Stimulated activated CD4-positive, alpha-beta T cell treated with anti-CD3 and anti-CD28 coated beads, Interleukin-2, amount 100 ng/mL, for 24 hours (primary cell): ENCODE results near the gene MAPK8IP2.
"Not testable (repeated sequence)": the region's sequence is repeated elsewhere in the genome, so short reads cannot be mapped to it uniquely, and the experiment has no call there.

Source experiments
- DNase-seq, 2 donors: peaks; one replicate each; pipeline ENCODE4 v3.0.0-alpha.2; 2020

MAPK8IP2 gene

DNA sequence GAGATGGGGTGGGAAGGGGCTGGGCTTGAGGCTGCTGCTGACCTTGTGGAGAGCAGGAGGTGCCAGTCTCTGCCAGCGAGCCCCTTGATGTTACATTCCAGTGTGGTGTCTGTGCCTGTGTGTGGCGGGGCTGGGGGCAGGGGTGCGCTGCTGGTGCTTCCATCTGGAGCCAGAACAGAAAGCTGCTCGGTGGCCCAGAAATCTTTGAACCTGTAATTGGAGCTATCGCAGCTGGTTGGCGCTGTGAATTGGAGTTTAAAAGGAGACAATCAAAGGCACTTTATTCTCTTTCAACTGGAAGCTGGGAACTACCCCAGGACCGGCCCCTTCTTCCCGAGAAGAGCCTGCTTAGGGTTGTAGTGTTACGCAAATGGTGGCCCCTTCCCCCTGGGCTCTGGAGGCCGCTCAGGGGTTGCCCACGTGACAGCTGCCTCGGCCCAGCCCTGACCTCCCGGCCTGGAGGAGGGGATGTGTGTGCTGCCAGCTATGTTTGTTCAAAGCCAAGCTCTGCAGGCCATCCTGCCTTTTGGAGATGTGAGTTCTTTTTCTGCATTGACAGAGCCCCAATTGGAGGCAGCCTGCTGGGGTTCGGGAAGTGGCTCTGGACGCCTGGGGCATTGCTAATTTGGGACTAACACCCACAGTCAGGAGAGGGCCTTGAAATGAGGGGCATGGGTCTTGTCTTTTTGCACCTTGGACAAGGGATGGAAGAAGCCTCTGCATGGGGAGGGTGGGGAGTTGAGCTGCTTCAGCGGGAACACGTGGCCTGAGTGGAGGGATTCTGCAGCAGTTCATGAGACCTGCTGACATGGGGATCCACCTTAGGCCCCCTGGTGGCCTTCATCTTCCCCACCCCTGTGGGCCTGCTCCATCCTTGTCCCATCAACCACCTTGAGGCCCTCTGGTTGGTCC lies 41.4 kb downstream of the MAPK8IP2 start:
- DNase-seq, result no peak

GRCh38 chr22:50643021-50643820 lies 42.6 kb downstream of the MAPK8IP2 start:
- not testable (repeated sequence) for DNase-seq

DNA sequence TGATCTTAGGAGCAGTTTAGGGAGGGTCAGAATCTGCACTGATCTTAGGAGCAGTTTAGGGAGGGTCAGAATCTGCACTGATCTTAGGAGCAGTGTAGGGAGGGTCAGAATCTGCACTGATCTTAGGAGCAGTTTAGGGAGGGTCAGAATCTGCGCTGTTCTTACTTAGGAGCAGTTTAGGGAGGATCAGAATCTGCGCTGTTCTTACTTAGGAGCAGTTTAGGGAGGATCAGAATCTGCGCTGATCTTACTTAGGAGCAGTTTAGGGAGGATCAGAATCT lies 43.2 kb downstream of the MAPK8IP2 start:
- not testable (repeated sequence) for DNase-seq

DNA sequence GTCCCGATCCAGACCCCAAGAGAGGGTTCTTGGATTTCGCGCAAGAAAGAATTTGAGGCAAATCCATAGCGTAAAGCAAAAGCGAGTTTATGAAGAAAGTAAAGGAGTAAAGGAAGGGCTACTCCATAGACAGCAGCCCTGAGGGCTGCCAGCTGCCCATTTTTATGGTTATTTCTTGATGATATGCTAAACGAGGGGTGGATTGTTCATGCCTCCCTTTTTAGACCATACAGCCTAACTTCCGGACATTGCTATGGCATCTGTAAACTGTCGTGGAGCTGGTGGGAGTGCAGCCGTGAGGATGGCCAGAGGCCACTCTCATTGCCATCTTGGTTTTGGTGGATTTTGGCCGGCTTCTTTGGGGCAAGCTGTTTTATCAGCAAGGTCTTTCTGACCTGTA lies 52.7 kb downstream of the MAPK8IP2 start:
- DNase-seq, result no peak

DNA sequence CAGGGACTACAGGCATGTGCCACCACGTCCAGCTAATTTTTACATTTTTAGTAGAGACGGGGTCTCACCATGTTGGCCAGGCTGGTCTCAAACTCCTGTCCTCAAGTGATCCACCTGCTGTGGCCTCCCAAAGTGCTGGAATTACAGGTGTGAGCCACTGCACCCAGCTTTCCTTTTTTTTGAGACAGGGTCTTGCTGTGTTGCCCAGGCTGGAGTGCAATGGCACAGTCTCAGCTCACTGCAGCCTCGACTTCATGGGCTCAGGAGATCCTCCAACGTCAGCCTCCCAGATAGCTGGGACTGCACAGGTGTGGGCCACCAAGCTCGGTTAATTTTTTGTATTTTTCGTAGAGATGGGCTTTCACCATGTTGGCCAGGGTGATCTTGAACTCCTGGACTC lies 54.1 kb downstream of the MAPK8IP2 start:
- DNase-seq, result not testable (repeated sequence)

DNA sequence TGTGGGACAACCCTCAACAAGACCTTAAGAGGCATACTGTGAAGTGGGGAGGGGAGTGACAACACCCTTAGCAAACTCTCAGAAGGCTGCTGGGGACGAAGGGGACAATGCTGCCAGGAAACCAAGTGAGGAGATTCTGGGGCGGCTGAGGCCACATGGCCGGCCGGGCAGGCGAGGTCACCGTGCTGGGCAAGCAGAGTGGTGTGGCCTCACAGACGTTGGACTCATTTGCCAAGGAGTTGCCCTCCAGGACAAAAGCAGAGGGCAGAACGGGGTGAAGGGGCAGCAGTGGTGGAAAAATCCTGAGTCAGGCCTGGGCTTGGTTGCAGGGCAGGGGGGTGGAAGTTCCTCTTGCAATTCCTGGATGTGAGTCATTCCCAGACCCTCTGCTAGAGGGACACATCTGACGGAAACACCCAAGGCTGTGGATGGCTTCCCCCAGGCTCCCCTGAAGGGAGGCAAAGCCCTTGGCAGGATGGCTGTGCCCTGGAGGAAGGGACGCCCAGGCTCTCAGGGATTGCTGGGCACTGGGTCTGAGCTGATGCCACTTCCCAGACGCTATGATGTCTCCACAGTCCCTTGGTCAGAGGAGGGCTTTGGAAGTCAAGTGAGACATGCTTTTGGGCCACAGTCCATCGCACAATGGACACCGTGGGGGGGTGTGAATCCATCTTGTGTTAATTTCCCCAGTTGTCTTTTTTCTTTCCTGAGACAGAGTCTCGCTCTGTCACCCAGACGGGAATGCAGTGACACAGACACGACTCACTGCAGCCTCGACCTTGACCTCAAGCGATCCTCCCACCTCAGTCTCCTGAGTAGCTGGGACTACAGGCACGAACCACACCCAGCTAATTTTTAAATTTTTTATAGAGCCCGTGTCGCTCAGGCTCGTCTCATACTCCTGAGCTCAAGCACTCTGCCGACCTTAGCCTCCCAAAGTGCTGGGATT lies 55.8 kb downstream of the MAPK8IP2 start:
- no peak for DNase-seq

DNA sequence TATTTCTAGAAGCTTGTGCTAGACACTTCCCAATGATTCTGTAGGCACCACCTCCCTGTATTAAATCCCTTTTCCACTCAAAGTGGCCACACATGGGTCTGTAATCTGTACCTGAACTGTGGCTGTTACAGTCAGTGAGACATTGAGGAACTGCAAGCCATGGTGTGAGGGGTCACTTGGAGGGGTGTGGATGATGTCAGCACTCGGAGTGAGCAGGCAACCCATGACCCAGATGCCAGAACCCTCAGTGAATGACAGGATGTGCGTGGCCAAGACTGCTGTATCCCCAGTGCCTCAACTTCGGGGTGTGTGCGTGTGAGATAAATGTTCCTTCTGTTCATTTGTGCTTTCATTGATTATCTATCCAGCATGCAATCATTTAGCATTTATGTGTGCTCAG lies 57.3 kb downstream of the MAPK8IP2 start:
- DNase-seq, result no peak

- DNase-seq, result not testable (repeated sequence)
Measured at GRCh38 chr22:50659711-50660110, 59.1 kb downstream of the MAPK8IP2 start.

DNA sequence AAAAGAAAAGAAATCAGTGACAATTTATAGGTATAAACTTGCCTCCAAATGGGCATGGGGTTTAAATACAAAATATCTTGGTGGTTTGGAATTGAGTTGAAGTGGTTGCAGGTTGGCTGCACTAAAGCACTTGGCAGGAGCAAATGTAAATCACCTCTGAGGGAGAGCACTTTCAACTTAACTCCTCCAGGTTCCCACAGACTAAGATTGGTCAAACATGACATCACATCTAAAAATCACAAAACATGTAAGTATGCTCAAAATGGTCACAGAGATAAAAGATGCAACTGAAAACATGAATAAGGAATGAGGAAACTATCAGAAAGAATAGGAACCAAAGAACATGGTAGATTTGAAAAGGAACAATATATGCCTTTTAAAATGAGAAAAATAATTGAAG lies 59.7 kb downstream of the MAPK8IP2 start:
- no peak for DNase-seq
